AG04449 (cell line): ENCODE results near the gene GJA3.
A peak's percentile ranks its signal among the peaks of the same experiment; 100 is the strongest.

Experiments
- CTCF ChIA-PET: fragments of 350-600 bp; formaldehyde crosslinking; extraction: SDS; loops from one replicate; lab custom pipeline; 2021; ENCODE audit warnings: antibody characterized with exemption; lab: Yijun Ruan, JAX
- POLR2A ChIA-PET: fragments of 400-600, 350-600 bp; formaldehyde crosslinking; extraction: SDS; loops from one replicate; lab custom pipeline; 2020; ENCODE audit warnings: antibody characterized with exemption, inconsistent platforms; lab: Yijun Ruan, JAX
- DNase-seq: peaks from one replicate; pipeline ENCODE4 v3.0.0-alpha.2; 2010; ENCODE audit warnings: low read depth, low spot score
- H3K4me3 ChIP-seq: 2 replicates; pipeline ENCODE4 v1.5.1; 2011; ENCODE audit warnings: low read depth, mild to moderate bottlenecking, control low read depth, low read length
- TF ChIP-seq, protein P1 (sequence below): IDR thresholded peaks from one replicate; pipeline ENCODE4 v1.5.1; 2011; ENCODE audit warnings: mild to moderate bottlenecking, moderate library complexity, low read length, control low read depth, inconsistent platforms; ENCODE audit not compliant: insufficient read depth; ENCODE audit errors: missing control alignments

Gene GJA3

GRCh38 chr13:20186771-20187170, 25.9 kb upstream of the GJA3 start:
- CTCF ChIA-PET: interaction anchor here (1.2 to 3.0 kb wide), 2 partner anchors 9 to 738 kb away, joined by 4 to 31 read pairs; no protein-coding TSS in a partner anchor

DNA sequence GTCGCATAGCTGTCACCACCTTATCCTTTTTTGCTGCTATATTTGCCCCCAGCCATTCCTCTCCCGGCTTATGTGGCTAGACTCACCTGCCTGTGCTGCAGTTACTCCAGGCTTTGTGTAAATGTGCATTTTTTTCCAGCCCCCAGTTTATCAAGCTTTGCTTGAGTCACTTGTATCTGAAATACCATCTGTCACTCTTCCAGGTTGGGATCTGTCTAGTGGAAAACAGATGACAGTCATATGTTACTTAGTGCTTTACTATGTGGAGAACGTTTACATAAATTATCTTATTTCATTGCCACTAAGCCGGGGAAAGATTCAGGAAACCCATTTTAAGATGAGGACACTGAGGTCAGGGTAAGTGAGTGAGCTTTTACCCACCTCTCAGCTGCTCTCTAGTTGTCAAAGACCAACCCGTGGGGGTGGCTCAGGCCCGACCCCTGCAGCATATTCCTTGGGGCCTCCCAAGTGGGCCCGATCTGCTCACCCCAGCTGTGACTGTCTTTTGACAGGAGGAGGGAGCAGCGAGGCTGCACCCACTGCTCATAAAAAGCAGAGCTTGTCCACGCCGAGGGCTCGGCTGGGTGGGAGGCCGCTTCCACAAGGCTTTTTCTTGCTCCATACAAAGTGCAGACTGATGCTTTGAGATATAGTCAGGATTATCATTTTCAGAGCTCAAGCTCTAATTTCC, 24.7 kb upstream of the GJA3 start:
- ChIA-PET CTCF (interaction anchor here (0.5 to 3.0 kb wide), 5 partner anchors 11 to 739 kb away, joined by 3 to 31 read pairs (median 3); no protein-coding TSS in a partner anchor), POLR2A (no interaction called here)
- no peak for DNase-seq
- TF ChIP-seq, protein P1, sequence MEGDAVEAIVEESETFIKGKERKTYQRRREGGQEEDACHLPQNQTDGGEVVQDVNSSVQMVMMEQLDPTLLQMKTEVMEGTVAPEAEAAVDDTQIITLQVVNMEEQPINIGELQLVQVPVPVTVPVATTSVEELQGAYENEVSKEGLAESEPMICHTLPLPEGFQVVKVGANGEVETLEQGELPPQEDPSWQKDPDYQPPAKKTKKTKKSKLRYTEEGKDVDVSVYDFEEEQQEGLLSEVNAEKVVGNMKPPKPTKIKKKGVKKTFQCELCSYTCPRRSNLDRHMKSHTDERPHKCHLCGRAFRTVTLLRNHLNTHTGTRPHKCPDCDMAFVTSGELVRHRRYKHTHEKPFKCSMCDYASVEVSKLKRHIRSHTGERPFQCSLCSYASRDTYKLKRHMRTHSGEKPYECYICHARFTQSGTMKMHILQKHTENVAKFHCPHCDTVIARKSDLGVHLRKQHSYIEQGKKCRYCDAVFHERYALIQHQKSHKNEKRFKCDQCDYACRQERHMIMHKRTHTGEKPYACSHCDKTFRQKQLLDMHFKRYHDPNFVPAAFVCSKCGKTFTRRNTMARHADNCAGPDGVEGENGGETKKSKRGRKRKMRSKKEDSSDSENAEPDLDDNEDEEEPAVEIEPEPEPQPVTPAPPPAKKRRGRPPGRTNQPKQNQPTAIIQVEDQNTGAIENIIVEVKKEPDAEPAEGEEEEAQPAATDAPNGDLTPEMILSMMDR: no peak
- no peak overlapping the region for H3K4me3 ChIP-seq

More at GRCh38 chr13:20186771-20187170, 25.9 kb upstream of the GJA3 start:
- POLR2A ChIA-PET: no interaction called here
- TF ChIP-seq, protein P1: no peak
- H3K4me3 ChIP-seq: no peak overlapping the region
- DNase-seq: no peak

- ChIA-PET CTCF (interaction anchor here (0.7 to 4.3 kb wide), 18 partner anchors 9 to 743 kb away, joined by 3 to 49 read pairs (median 6); no protein-coding TSS in a partner anchor), POLR2A (no interaction called here)
- TF ChIP-seq, protein P1: peak; percentile 84
- peak; percentile 36 for DNase-seq
- no peak overlapping the region for H3K4me3 ChIP-seq
Observed at GRCh38 chr13:20182231-20182846, 21.5 kb upstream of the GJA3 start.

DNA sequence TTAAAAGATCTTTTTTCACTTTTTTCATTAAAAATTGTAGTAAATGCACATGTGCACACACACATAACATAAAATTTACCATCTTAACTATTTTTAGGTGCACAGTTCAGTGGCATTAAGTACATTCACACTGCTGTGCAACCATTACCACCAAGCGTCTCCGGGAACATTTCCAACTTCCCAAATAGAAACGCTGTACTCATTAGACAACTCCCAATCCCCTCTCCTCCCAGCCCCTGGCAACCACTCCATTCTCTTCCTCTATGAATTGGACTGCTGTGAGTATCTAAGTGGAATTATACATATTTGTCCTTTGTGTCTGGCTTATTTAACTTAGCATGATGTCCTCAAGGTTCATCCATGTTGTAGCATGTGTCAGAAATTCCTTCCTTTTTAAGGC, 20.3 kb upstream of the GJA3 start:
- ChIA-PET CTCF (interaction anchor here (0.7 to 4.3 kb wide), 14 partner anchors 8 to 744 kb away, joined by 3 to 49 read pairs (median 8); no protein-coding TSS in a partner anchor), POLR2A (no interaction called here)
- H3K4me3 ChIP-seq: no peak overlapping the region
- DNase-seq: no peak
- TF ChIP-seq, protein P1: no peak

- TF ChIP-seq, protein P1: no peak
- CTCF ChIA-PET: interaction anchor here (1.5 kb wide), 1 partner anchor 12 kb away, joined by 4 read pairs; no protein-coding TSS in a partner anchor
- POLR2A ChIA-PET: no interaction called here
Observed at GRCh38 chr13:20178156-20178555, 17.3 kb upstream of the GJA3 start.

More at GRCh38 chr13:20178156-20178555, 17.3 kb upstream of the GJA3 start:
- no peak overlapping the region for H3K4me3 ChIP-seq
- DNase-seq: no peak
